GM19455 (cell line): ENCODE measurements around the gene ZNF784.

Source experiments
- ATAC-seq: cut with Tn5 transposase; IDR thresholded peaks from one replicate; pipeline ENCODE4 v1.9.1; 2021; ENCODE audit not compliant: unreplicated experiment

Gene ZNF784

GRCh38 chr19:55644191-55644833, 19.9 kb upstream of the ZNF784 start:
- ATAC-seq, result no peak

GRCh38 chr19:55643887-55644176, 19.5 kb upstream of the ZNF784 start:
- ATAC-seq, result no peak

GRCh38 chr19:55643003-55643886, 18.9 kb upstream of the ZNF784 start, which contains the start of gene ZNF581:
TSS of gene ZNF581 (plus strand) at chr19:55643649. CDS start at chr19:55644572, 923 bp downstream.
- no peak for ATAC-seq

- no peak for ATAC-seq
Observed at GRCh38 chr19:55642153-55643002, 18.0 kb upstream of the ZNF784 start.

GRCh38 chr19:55641426-55642152, 17.2 kb upstream of the ZNF784 start:
- no peak for ATAC-seq

GRCh38 chr19:55640577-55641425, 16.4 kb upstream of the ZNF784 start, which contains the start of gene ZNF580:
TSS of gene ZNF580 (plus strand) at chr19:55641002. CDS start at chr19:55642509, 1,507 bp downstream.
- ATAC-seq, result no peak

- no peak for ATAC-seq
Observed at GRCh38 chr19:55640043-55640576, 15.7 kb upstream of the ZNF784 start.

GRCh38 chr19:55638864-55639359, 14.5 kb upstream of the ZNF784 start:
- ATAC-seq, result no peak

GRCh38 chr19:55637534-55637933, 13.2 kb upstream of the ZNF784 start:
- no peak for ATAC-seq

GRCh38 chr19:55636723-55637122, 12.4 kb upstream of the ZNF784 start:
- ATAC-seq, result no peak

GRCh38 chr19:55635856-55636440, 11.6 kb upstream of the ZNF784 start:
- ATAC-seq, result no peak

GRCh38 chr19:55635334-55635717, 11.0 kb upstream of the ZNF784 start:
- ATAC-seq, result no peak

- ATAC-seq, result no peak
Observed at GRCh38 chr19:55633861-55634260, 9.5 kb upstream of the ZNF784 start.

- no peak for ATAC-seq
Observed at GRCh38 chr19:55632463-55632834, 8.1 kb upstream of the ZNF784 start.

- no peak for ATAC-seq
Observed at GRCh38 chr19:55626350-55626749, 2.0 kb upstream of the ZNF784 start.

- ATAC-seq, result no peak
Observed at GRCh38 chr19:55625004-55625326, 599 bp upstream of the ZNF784 start.

GRCh38 chr19:55623561-55623960, 805 bp downstream of the ZNF784 start:
- ATAC-seq, result no peak

GRCh38 chr19:55623130-55623529, 1.2 kb downstream of the ZNF784 start:
- no peak for ATAC-seq

- ATAC-seq, result no peak
Observed at GRCh38 chr19:55622242-55622969, 2.0 kb downstream of the ZNF784 start.
